CD4-positive, alpha-beta T cell treated with Interleukin-1 beta for 1 hour (primary cell): ENCODE results near the gene PRR14.
"Not testable (repeated sequence)": the region's sequence is repeated elsewhere in the genome, so short reads cannot be mapped to it uniquely, and the experiment has no call there.

Source experiments
- DNase-seq, 2 donors: peaks; one replicate each; pipeline ENCODE4 v3.0.0-alpha.2; 2020 to 2022

Gene PRR14

DNA sequence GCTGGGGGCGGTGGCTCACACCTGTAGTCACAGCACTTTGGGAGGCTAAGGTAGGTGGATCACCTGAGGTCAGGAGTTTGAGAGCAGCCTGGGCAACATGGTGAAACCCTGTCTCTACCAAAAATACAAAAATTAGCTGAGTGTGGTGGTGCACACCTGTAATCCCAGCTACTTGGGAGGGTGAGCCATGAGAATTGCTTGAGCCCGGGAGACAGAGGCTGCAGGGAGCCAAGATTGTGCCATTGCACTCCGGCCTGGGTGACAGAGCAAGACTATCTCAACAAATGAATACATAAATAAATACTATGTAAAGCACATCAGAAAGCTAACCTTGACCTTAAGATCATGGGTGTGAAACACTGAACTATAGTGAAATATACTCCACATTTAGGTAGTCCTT is 45.9 kb downstream of the PRR14 start:
- not testable (repeated sequence) for DNase-seq

DNA sequence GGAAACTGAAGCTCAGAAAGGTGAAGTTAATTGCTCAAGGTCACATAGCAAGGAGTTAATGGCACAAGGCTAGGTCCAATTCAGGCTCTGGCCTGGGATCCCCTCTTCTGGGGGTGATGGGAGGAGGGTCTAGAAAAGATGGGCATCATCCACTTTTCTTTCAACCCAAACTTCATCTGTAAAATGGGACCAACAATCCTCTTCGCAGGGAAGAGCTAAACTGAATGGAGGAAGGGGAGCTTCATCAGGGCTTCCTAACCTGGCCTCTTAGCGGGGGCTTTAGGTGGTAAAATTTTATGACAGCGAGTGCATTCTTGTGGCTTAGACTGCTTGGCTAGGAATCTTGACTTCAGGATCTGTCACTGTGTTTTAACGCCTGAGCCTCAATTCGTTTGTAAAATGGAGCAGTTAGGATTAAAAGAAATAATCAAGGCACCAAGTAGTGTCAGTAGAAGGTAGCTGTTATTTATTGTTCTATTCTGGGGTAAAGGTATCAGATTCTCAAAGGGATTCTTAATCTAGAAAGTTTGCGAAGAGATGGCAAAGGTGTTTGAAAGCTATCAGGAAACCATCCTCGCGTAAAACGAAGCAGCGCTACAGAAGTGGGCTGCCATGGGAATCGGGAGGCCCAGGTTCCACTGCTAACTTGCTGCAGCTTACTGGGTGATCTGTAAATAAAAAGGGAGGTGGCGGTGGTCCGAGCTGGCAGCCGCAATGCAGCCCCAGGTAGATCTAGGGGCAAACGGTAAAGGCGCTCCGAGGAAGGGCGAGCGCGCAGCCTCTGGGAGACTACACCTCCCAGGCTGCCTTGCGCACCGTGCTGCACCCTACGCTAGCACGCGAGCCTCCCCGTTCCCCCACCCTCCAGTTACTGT is 46.7 kb downstream of the PRR14 start:
- no peak for DNase-seq

DNA sequence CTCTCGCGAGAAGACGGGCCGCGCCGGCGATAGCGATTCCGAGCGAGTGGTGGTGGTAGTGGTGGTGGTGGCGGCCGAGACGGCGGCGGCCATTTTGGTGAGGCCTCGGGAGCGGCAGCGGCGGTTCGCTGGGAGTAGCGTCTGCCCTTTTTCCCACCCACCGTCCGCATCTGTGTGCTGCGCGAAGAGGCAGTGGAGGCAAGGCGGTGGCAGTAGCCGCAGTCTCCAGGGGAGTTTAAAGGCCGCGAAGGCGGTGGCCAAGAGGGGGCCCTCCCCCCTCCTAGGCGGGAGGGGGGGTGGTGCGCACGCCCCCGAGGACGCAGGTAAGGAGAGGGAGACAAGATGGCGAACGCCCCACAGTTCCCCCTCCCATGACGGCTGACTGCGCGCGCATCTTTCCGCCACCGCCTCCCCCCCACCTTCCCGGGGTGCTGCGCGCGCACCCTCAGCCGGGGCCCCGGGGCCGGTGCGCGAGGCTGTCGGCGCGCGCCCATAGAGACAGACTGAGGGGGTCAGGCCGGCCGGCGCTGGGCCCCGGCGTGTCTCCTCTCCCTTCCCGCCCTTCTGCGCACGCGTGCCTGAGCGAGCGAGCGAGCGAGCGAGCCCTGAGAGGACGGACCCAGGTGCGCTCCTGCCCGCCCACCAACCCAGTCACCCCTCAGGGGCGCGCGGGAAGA is 47.5 kb downstream of the PRR14 start:
- DNase-seq, result peak; percentile 99 to 100

DNA sequence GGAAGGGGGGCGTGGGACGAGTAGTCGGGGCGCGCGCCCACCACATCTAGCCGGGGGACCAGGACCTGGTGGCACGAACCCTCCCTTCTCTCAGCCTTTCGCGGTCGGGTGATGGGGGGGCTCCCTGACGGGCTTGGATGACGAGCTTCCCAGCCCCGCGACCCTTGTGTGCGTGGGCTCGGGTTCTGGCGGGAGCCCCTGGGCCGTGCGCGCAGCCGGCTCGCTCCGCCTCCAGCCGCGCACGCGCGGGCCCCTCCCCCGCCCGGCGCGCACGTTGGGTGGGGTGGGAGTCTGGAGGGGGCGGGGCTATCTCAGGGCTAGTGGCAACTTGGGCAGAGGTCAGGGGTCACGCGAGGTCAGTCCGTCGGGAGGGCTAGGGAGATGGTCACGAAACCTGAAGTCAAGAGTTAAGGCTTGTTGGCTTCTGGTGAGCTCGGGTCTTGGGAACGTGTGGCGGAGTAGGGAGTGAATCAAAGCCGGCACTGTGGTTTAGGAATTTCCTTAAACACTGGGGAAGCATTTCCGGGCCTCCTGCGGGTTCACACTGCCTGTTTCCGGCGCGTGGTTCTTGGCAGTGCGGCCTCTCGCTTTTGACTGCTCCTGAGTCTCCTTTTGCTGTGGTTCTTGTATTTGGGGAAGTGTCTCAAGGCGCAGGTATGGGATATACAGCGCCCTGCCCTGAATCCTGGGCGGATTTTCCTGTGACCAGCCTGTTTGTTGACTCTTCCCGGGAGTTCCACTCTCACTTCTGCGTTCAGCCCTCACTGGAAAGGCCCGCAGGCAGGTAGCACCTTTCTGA is 48.3 kb downstream of the PRR14 start, which contains the start of gene SRCAP:
Gene SRCAP (plus strand): TSS at position 356 of the 799 bp plus-strand sequence. CDS start 1,654 bp downstream, outside the sequence.
- peak; percentile 85 to 86 for DNase-seq

GRCh38 chr16:30699615-30700099 is 48.9 kb downstream of the PRR14 start:
- DNase-seq, result no peak

- no peak for DNase-seq
Observed at GRCh38 chr16:30700491-30700890, 49.7 kb downstream of the PRR14 start.

- no peak for DNase-seq
Observed at GRCh38 chr16:30700971-30701370, 50.2 kb downstream of the PRR14 start.

GRCh38 chr16:30703071-30703470 is 52.3 kb downstream of the PRR14 start:
- not testable (repeated sequence) for DNase-seq

GRCh38 chr16:30703971-30704370 is 53.2 kb downstream of the PRR14 start:
- no peak for DNase-seq
